T-helper 2 cell treated with Interferon-gamma antibody and Interleukin-4, amounts not matched to agents 5 μg/mL and 100 μg/mL, for 36 hours (primary cell): ENCODE measurements around the gene RUNX1.
"Not testable (repeated sequence)": the region's sequence is repeated elsewhere in the genome, so short reads cannot be mapped to it uniquely, and the experiment has no call there.

Source experiments
- DNase-seq: peaks from one replicate; pipeline ENCODE4 v3.0.0; 2021; ENCODE audit warnings: low spot score
- H3K27ac Mint-ChIP-seq: one replicate; pipeline ENCODE4 v1.8.0; 2021; ENCODE audit warnings: mild to moderate bottlenecking, mixed read lengths
- H3K27me3 Mint-ChIP-seq: one replicate; pipeline ENCODE4 v1.8.0; 2021; ENCODE audit warnings: low read depth, mixed read lengths
- H3K36me3 Mint-ChIP-seq: one replicate; pipeline ENCODE4 v1.8.0; 2021; ENCODE audit warnings: low read depth, mixed read lengths
- H3K4me1 Mint-ChIP-seq: one replicate; pipeline ENCODE4 v1.8.0; 2021; ENCODE audit warnings: low read depth, mixed read lengths
- H3K4me3 Mint-ChIP-seq: one replicate; pipeline ENCODE4 v1.8.0; 2022; ENCODE audit warnings: mild to moderate bottlenecking, moderate library complexity, mixed read lengths
- H3K9me3 Mint-ChIP-seq: one replicate; pipeline ENCODE4 v1.8.0; 2021; ENCODE audit warnings: mixed read lengths

RUNX1 gene

DNA sequence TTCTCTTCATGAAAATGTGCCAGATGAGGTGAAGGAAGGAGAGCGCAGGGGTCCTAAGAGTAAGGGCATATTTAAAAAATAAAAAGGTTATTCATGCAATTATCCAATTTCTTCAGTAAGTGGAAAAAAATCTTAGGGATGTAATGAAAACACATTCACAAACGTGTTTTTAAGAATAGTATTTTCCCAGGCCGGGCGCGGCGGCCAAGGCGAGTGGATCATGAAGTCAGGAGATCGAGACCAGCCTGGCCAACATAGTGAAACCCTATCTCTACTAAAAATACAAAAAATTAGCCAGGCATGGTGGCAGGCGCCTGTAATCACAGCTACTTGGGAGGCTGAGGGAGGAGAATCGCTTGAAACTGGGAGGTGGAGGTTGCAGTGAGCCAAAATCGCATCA is 82.2 kb downstream of the RUNX1 start:
- not testable (repeated sequence) for H3K9me3 Mint-ChIP-seq, H3K4me3 Mint-ChIP-seq, DNase-seq, H3K27me3 Mint-ChIP-seq
- H3K36me3 Mint-ChIP-seq = peaks cover 60% of the 10 kb centered on the region
- peaks cover 90% of the 10 kb centered on the region for H3K4me1 Mint-ChIP-seq
- H3K27ac Mint-ChIP-seq = peak overlapping the region; percentile 79

- H3K27me3 Mint-ChIP-seq = no peaks in the 10 kb centered on the region
- H3K36me3 Mint-ChIP-seq = peaks cover 59% of the 10 kb centered on the region
- H3K27ac Mint-ChIP-seq = peak overlapping the region; percentile 54
- DNase-seq = no peak
- peaks cover 87% of the 10 kb centered on the region for H3K4me1 Mint-ChIP-seq
- no peaks in the 10 kb centered on the region for H3K9me3 Mint-ChIP-seq
- H3K4me3 Mint-ChIP-seq = peak overlapping the region; percentile 9
Measured at GRCh38 chr21:34965200-34966174, 83.6 kb downstream of the RUNX1 start.

GRCh38 chr21:34962586-34963222 is 86.4 kb downstream of the RUNX1 start:
- H3K9me3 Mint-ChIP-seq = no peaks in the 10 kb centered on the region
- peaks cover 63% of the 10 kb centered on the region for H3K36me3 Mint-ChIP-seq
- peak; percentile 60 for DNase-seq
- H3K4me3 Mint-ChIP-seq = peak overlapping the region; percentile 67
- peak overlapping the region; percentile 83 for H3K27ac Mint-ChIP-seq
- peaks cover 78% of the 10 kb centered on the region for H3K4me1 Mint-ChIP-seq
- H3K27me3 Mint-ChIP-seq = no peaks in the 10 kb centered on the region

DNA sequence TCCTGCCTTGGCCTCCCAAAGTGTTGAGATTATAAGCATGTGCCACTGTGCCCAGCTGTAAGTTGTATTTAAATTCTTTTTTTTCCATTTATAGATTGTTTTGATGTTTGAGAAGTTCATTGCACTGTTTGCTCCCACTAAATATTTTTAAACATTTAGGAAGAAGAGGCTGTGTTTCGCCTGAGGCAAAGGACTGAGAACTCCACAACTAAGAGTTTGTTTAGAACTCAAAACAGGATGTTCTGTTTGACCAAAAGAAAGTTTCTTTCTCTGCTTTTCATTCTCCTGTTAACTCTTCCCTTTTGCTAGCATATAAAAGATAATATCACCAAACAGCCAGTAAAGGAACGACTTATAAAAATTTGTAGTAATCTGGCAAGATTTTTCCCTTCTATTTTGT is 87.0 kb downstream of the RUNX1 start:
- peak overlapping the region; percentile 83 for H3K27ac Mint-ChIP-seq
- H3K4me1 Mint-ChIP-seq = peaks cover 78% of the 10 kb centered on the region
- peaks cover 62% of the 10 kb centered on the region for H3K36me3 Mint-ChIP-seq
- peak overlapping the region; percentile 67 for H3K4me3 Mint-ChIP-seq
- DNase-seq = no peak
- H3K9me3 Mint-ChIP-seq = no peaks in the 10 kb centered on the region
- H3K27me3 Mint-ChIP-seq = no peaks in the 10 kb centered on the region

DNA sequence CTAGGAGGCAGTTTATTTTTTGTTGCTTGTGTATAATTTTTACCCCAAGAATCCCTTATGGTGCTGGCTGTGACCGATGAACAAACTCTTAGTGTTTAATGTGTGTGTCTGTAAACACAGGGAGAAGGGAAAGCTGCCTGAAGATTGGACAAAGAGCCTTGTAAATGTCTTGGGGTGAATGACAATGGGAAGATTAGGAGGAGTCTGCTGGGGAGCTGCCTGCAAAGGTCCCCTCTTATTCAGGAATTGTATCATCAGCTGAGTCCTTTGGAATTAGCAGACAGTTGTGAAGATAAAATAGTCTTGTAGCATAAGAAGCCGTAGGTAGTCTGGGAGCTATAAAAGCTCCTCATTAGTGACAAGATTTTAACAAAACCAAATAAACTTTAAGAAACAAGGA is 88.4 kb downstream of the RUNX1 start:
- H3K27me3 Mint-ChIP-seq = no peaks in the 10 kb centered on the region
- no peaks in the 10 kb centered on the region for H3K9me3 Mint-ChIP-seq
- no peak for DNase-seq
- H3K36me3 Mint-ChIP-seq = peaks cover 68% of the 10 kb centered on the region
- H3K4me1 Mint-ChIP-seq = peaks cover 81% of the 10 kb centered on the region
- H3K27ac Mint-ChIP-seq = peak overlapping the region; percentile 41
- no peak overlapping the region for H3K4me3 Mint-ChIP-seq

- Mint-ChIP-seq H3K27me3 (no peaks in the 10 kb centered on the region), H3K36me3 (peaks cover 69% of the 10 kb centered on the region), H3K9me3 (no peaks in the 10 kb centered on the region), H3K27ac (peak overlapping the region; percentile 11), H3K4me3 (no peak overlapping the region), H3K4me1 (peaks cover 76% of the 10 kb centered on the region)
- DNase-seq = no peak
Measured at GRCh38 chr21:34959607-34960006, 89.5 kb downstream of the RUNX1 start.

DNA sequence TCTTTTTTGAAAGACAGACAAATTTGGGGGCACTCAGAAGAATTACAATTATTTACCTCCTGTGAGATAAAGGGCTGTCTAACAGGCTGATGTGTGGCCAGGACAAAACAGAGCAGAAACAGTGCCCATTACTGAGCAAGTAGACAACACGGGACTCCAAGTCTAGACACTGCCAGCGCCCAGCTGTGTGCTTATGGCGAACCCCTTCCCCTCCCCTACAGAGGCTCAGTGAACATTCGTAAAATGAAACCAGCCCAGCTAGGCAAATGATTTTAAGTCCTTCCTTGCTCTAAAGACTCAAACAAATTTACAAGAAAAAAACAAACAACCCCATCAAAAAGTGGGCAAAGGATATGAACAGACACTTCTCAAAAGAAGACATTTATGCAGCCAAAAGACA is 91.1 kb downstream of the RUNX1 start:
- Mint-ChIP-seq H3K4me1 (peaks cover 78% of the 10 kb centered on the region), H3K27ac (peak overlapping the region; percentile 31), H3K36me3 (peaks cover 64% of the 10 kb centered on the region)

DNA sequence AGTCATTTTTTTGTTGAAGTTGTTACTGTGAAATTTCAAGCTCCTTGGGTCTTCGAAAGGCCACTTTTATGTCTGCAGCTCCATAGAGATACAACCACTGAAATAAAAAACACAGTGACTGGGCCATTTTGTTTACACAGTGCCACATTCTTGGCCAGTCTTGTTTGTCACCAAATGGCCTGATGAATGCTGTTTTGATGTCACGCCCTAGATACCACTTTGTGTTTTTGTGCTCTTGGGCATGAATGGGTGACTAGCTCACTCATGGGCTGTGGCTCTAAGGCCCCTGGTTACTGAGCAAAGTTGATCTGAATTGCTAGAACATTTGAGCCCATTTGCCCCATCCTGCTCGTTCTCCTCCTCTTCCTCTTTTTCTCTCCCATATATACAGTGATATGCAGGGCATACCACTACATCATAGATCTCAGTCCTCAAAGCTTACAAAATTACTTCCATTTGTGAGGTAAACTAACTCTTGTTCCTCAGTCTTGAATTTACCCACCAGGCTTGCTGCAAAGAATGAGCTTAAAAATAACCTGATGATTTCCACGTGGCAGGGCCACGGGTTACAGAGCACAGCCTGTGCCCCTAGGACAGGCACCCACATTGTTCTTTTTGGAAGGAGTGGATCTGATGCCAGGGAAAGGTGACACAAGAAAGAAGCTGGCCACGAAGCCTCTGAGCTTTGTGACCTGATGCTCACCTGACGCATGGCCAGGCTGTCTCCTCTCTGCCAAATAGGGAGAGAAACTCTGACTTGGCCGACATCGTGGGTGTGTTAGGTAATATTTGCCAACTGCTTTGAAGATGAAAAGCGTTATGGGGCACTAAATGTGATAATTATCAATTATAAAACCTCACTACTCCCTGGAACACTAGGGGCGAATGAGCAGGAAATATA is 92.4 kb downstream of the RUNX1 start:
- H3K36me3 Mint-ChIP-seq = peaks cover 63% of the 10 kb centered on the region
- DNase-seq = no peak
- peaks cover 73% of the 10 kb centered on the region for H3K4me1 Mint-ChIP-seq
- peak overlapping the region; percentile 1 for H3K27ac Mint-ChIP-seq
- peaks cover 3% of the 10 kb centered on the region for H3K9me3 Mint-ChIP-seq
- no peak overlapping the region for H3K4me3 Mint-ChIP-seq
- H3K27me3 Mint-ChIP-seq = no peaks in the 10 kb centered on the region

More for the DNA sequence above, 91.1 kb downstream of the RUNX1 start:
- Mint-ChIP-seq H3K27me3 (no peaks in the 10 kb centered on the region), H3K4me3 (no peak overlapping the region), H3K9me3 (no peaks in the 10 kb centered on the region)
- DNase-seq = no peak

- peak overlapping the region; percentile 73 for H3K27ac Mint-ChIP-seq
- H3K4me3 Mint-ChIP-seq = peak overlapping the region; percentile 24
- peaks cover 66% of the 10 kb centered on the region for H3K4me1 Mint-ChIP-seq
- no peaks in the 10 kb centered on the region for H3K27me3 Mint-ChIP-seq
- DNase-seq = no peak
- peaks cover 3% of the 10 kb centered on the region for H3K9me3 Mint-ChIP-seq
- H3K36me3 Mint-ChIP-seq = peaks cover 45% of the 10 kb centered on the region
Measured at GRCh38 chr21:34953950-34954349, 95.2 kb downstream of the RUNX1 start.

GRCh38 chr21:34952701-34953100 is 96.4 kb downstream of the RUNX1 start:
- Mint-ChIP-seq H3K27ac (peak overlapping the region; percentile 43), H3K4me1 (peaks cover 72% of the 10 kb centered on the region), H3K36me3 (peaks cover 42% of the 10 kb centered on the region), H3K27me3 (no peaks in the 10 kb centered on the region), H3K9me3 (peaks cover 3% of the 10 kb centered on the region), H3K4me3 (no peak overlapping the region)
- no peak for DNase-seq

- H3K4me3 Mint-ChIP-seq = not testable (repeated sequence)
- peaks cover 36% of the 10 kb centered on the region for H3K36me3 Mint-ChIP-seq
Measured at GRCh38 chr21:34951868-34952267, 97.2 kb downstream of the RUNX1 start.

GRCh38 chr21:34950980-34951379 is 98.1 kb downstream of the RUNX1 start:
- peaks cover 31% of the 10 kb centered on the region for H3K36me3 Mint-ChIP-seq
- no peak for DNase-seq
- H3K4me1 Mint-ChIP-seq = peaks cover 71% of the 10 kb centered on the region
- H3K27ac Mint-ChIP-seq = no peak overlapping the region
- no peak overlapping the region for H3K4me3 Mint-ChIP-seq
- H3K9me3 Mint-ChIP-seq = peaks cover 3% of the 10 kb centered on the region
- no peaks in the 10 kb centered on the region for H3K27me3 Mint-ChIP-seq

More at GRCh38 chr21:34951868-34952267, 97.2 kb downstream of the RUNX1 start:
- peaks cover 71% of the 10 kb centered on the region for H3K4me1 Mint-ChIP-seq
- not testable (repeated sequence) for DNase-seq, H3K27ac Mint-ChIP-seq, H3K27me3 Mint-ChIP-seq, H3K9me3 Mint-ChIP-seq

DNA sequence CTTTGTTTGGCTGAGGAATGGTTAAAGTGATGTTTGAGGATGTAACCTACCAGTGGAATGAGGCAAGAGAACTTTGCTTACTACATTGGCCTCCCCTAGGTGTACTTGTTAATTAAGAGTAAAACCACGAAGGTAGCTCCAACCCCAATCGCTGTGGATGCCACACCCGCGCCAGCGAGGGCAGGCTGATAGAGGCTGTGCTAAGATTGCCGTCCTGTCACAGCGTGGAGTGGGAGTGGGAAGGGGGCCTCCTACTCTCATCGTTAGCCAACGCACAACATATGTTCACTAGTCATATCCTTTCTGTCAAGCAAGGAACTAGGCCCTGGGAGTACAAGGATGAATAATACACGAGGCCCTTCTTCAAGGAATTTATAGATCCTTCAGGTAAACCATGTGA is 99.6 kb downstream of the RUNX1 start:
- H3K4me3 Mint-ChIP-seq = no peak overlapping the region
- peaks cover 3% of the 10 kb centered on the region for H3K9me3 Mint-ChIP-seq
- H3K27me3 Mint-ChIP-seq = no peaks in the 10 kb centered on the region
- DNase-seq = no peak
- H3K4me1 Mint-ChIP-seq = peaks cover 77% of the 10 kb centered on the region
- H3K27ac Mint-ChIP-seq = peak overlapping the region; percentile 21
- peaks cover 28% of the 10 kb centered on the region for H3K36me3 Mint-ChIP-seq
